Astrocyte (in vitro differentiated cells and primary cell): ENCODE results near the gene CLHC1. TPM values are rescaled to one million over a fixed set of nuclear protein-coding genes. Genes with fewer than 3 reads are reported as not detected.

ENCODE experiments used
- DNase-seq: peaks from one replicate; pipeline ENCODE4 v3.0.0-alpha.2; 2010; ENCODE audit warnings: low read depth
- FAIRE-seq: peaks from 2 replicates; lab custom pipeline; 2011; peaks lifted over from hg19 to GRCh38; lab: Jason Lieb, UNC
- H2AFZ ChIP-seq: 2 replicates; pipeline ENCODE4 v1.6.0; 2012; ENCODE audit warnings: low read depth, low read length, inconsistent platforms
- H3K27ac ChIP-seq: 2 replicates; pipeline ENCODE4 v1.5.1; 2011; ENCODE audit warnings: low read depth, low read length, inconsistent platforms
- H3K27me3 ChIP-seq: 2 replicates; pipeline ENCODE4 v1.6.0; 2011; ENCODE audit warnings: low read length, inconsistent platforms; ENCODE audit not compliant: insufficient read depth
- H3K36me3 ChIP-seq: 2 replicates; pipeline ENCODE4 v1.5.1; 2011; ENCODE audit warnings: low read length, inconsistent platforms; ENCODE audit not compliant: insufficient read depth
- H3K4me1 ChIP-seq: 2 replicates; pipeline ENCODE4 v1.5.1; 2011; ENCODE audit warnings: low read length, inconsistent platforms; ENCODE audit not compliant: insufficient read depth
- H3K4me2 ChIP-seq: 2 replicates; pipeline ENCODE4 v1.6.0; 2012; ENCODE audit warnings: low read length, inconsistent platforms
- H3K4me3 ChIP-seq: 2 replicates; pipeline ENCODE4 v1.5.1; 2011; ENCODE audit warnings: low read depth, mild to moderate bottlenecking, low read length, inconsistent platforms; ENCODE audit not compliant: insufficient read depth
- H3K79me2 ChIP-seq: 2 replicates; pipeline ENCODE4 v1.6.0; 2012; ENCODE audit warnings: mild to moderate bottlenecking, low read length, inconsistent platforms; ENCODE audit not compliant: insufficient read depth
- H3K9ac ChIP-seq: 2 replicates; pipeline ENCODE4 v1.6.0; 2012; ENCODE audit warnings: mild to moderate bottlenecking, low read length, inconsistent platforms
- H3K9me3 ChIP-seq: 2 replicates; pipeline ENCODE4 v1.5.1; 2012; ENCODE audit warnings: low read depth, mild to moderate bottlenecking, low read length, inconsistent platforms; ENCODE audit not compliant: insufficient read depth
- H4K20me1 ChIP-seq: 2 replicates; pipeline ENCODE4 v1.6.0; 2012; ENCODE audit warnings: low read length, inconsistent platforms; ENCODE audit not compliant: insufficient read depth
- H3K27ac Mint-ChIP-seq: one replicate; pipeline ENCODE4 v1.8.0; 2021; ENCODE audit warnings: mild to moderate bottlenecking, mixed read lengths; ENCODE audit not compliant: unreplicated experiment
- H3K27me3 Mint-ChIP-seq: one replicate; pipeline ENCODE4 v1.8.0; 2021; ENCODE audit warnings: low read depth, mixed read lengths; ENCODE audit not compliant: unreplicated experiment
- H3K36me3 Mint-ChIP-seq: one replicate; pipeline ENCODE4 v1.8.0; 2021; ENCODE audit warnings: low read depth, mixed read lengths; ENCODE audit not compliant: unreplicated experiment
- H3K4me1 Mint-ChIP-seq: one replicate; pipeline ENCODE4 v1.8.0; 2021; ENCODE audit warnings: low read depth, mixed read lengths; ENCODE audit not compliant: unreplicated experiment
- H3K4me3 Mint-ChIP-seq: one replicate; pipeline ENCODE4 v1.8.0; 2021; ENCODE audit warnings: mild to moderate bottlenecking, moderate library complexity, mixed read lengths; ENCODE audit not compliant: unreplicated experiment
- H3K9me3 Mint-ChIP-seq: one replicate; pipeline ENCODE4 v1.8.0; 2021; ENCODE audit warnings: mild to moderate bottlenecking, mixed read lengths; ENCODE audit not compliant: unreplicated experiment
- EZH2 ChIP-seq: IDR thresholded peaks from 2 replicates; pipeline ENCODE4 v1.6.1; 2012; ENCODE audit warnings: mild to moderate bottlenecking, low read length, inconsistent platforms; ENCODE audit not compliant: insufficient read depth
- total RNA-seq: library from RNA; stranded (reverse); gene quantifications from 2 replicates; pipeline ENCODE4 v1.2.1, GENCODE V29; 2021
- TF ChIP-seq, protein P1 (sequence below): IDR thresholded peaks from 2 replicates; pipeline ENCODE4 v1.5.1; 2011; ENCODE audit warnings: low read depth, mild to moderate bottlenecking, inconsistent platforms, low read length, moderate library complexity; ENCODE audit not compliant: insufficient read depth

The CLHC1 gene
- total RNA-seq, 1 donor from 2014 or later, result 17.5 TPM

DNA sequence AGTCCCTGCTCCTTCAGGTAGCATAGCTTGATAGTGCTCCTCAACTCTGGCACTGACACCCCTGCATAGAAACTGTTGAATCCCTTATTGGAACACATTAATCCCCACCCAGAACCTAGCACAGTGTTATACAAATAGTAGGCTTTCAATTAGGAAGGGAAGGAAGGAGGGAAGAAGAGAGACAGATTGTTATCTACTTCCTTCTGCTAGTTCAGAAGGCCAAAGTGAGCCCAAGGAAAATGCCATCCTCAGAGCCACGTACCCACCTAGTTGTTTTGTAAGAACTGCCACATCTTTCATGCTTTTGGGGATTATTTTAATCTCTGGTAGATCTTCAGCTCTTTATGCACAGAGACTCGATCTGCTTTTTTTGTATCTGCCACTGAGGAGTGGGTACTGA lies 75.1 kb downstream of the CLHC1 start:
- Histone ChIP-seq H3K9me3 (no peaks in the 10 kb centered on the region), H3K4me1 (peaks cover 47% of the 10 kb centered on the region), H3K36me3 (no peaks in the 10 kb centered on the region), H3K9ac (peak overlapping the region; percentile 41), H2AFZ (no peak overlapping the region), H3K27me3 (no peaks in the 10 kb centered on the region), H3K4me3 (peak overlapping the region; percentile 13), H3K4me2 (peak overlapping the region; percentile 74), H4K20me1 (no peaks in the 10 kb centered on the region), H3K27ac (peak overlapping the region; percentile 44), H3K79me2 (no peaks in the 10 kb centered on the region)
- Mint-ChIP-seq H3K36me3 (no peaks in the 10 kb centered on the region), H3K27ac (peak overlapping the region; percentile 16), H3K4me3 (peak overlapping the region; percentile 55), H3K27me3 (no peaks in the 10 kb centered on the region), H3K4me1 (peaks cover 41% of the 10 kb centered on the region), H3K9me3 (no peaks in the 10 kb centered on the region)
- TF ChIP-seq EZH2, result no peak
- TF ChIP-seq, protein P1, sequence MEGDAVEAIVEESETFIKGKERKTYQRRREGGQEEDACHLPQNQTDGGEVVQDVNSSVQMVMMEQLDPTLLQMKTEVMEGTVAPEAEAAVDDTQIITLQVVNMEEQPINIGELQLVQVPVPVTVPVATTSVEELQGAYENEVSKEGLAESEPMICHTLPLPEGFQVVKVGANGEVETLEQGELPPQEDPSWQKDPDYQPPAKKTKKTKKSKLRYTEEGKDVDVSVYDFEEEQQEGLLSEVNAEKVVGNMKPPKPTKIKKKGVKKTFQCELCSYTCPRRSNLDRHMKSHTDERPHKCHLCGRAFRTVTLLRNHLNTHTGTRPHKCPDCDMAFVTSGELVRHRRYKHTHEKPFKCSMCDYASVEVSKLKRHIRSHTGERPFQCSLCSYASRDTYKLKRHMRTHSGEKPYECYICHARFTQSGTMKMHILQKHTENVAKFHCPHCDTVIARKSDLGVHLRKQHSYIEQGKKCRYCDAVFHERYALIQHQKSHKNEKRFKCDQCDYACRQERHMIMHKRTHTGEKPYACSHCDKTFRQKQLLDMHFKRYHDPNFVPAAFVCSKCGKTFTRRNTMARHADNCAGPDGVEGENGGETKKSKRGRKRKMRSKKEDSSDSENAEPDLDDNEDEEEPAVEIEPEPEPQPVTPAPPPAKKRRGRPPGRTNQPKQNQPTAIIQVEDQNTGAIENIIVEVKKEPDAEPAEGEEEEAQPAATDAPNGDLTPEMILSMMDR, result no peak
- FAIRE-seq (no peak), DNase-seq (no peak)

DNA sequence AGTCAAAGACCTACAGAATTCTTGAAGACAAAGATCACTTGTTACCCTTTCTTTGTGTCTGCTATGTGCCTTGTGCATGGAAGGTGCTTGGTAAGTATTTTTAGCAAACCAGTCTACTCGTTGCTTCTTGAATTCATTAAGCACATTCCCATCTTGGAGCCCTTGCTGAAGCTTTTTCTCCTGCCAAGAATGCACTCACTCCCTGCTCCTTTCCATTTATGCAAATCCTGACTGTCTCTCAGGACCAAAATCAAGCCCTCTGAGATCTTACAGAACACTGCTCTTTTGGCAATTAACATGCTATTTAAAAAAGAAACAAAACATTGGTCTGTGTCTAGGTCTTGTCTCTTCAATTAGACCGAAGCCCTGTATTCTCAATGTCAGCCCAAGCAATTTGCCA lies 75.8 kb downstream of the CLHC1 start:
- H3K27me3 Mint-ChIP-seq, result no peaks in the 10 kb centered on the region
- Histone ChIP-seq H3K4me1 (peaks cover 40% of the 10 kb centered on the region), H3K9me3 (no peaks in the 10 kb centered on the region), H3K27ac (peak overlapping the region; percentile 44), H4K20me1 (no peaks in the 10 kb centered on the region), H3K9ac (peak overlapping the region; percentile 41), H3K27me3 (no peaks in the 10 kb centered on the region), H2AFZ (no peak overlapping the region), H3K4me2 (peak overlapping the region; percentile 74), H3K36me3 (no peaks in the 10 kb centered on the region), H3K4me3 (peak overlapping the region; percentile 17), H3K79me2 (no peaks in the 10 kb centered on the region)
- H3K9me3 Mint-ChIP-seq, result no peaks in the 10 kb centered on the region
- no peak for FAIRE-seq
- DNase-seq, result peak; percentile 75
- H3K27ac Mint-ChIP-seq, result peak overlapping the region; percentile 79
- peaks cover 34% of the 10 kb centered on the region for H3K4me1 Mint-ChIP-seq
- peak overlapping the region; percentile 55 for H3K4me3 Mint-ChIP-seq
- H3K36me3 Mint-ChIP-seq, result no peaks in the 10 kb centered on the region
- TF ChIP-seq EZH2, result no peak
- TF ChIP-seq, protein P1, result no peak

DNA sequence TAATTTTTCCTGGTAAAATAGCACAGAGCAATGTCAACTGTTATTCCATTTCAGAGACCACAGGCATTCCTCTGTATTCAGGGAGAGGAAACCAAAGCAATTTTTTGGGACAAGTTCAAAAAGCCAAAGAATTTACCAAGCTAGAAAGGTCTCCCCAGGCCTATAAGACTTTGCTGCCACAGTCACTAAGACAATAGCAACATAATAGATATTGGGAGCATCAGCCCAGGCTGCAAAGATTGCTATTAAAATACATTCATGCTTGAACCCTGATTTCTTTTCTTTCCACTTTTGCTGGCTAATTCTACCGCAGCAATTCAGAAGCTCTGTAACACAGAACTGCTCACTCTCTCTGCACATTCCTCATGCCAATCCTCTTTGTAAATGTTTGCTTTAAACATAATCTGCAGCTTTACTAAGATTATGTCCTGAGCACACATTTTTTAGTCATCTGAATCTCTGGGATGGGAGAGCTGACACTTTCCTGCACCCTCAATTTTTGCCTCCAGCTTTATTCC lies 76.3 kb downstream of the CLHC1 start:
- Mint-ChIP-seq H3K36me3 (no peaks in the 10 kb centered on the region), H3K27me3 (no peaks in the 10 kb centered on the region), H3K4me1 (peaks cover 34% of the 10 kb centered on the region), H3K9me3 (no peaks in the 10 kb centered on the region), H3K4me3 (peak overlapping the region; percentile 29), H3K27ac (peak overlapping the region; percentile 79)
- Histone ChIP-seq H3K27ac (peak overlapping the region; percentile 44), H3K4me3 (peak overlapping the region; percentile 17), H3K9ac (peak overlapping the region; percentile 41), H3K36me3 (no peaks in the 10 kb centered on the region), H3K4me1 (peaks cover 39% of the 10 kb centered on the region), H3K79me2 (no peaks in the 10 kb centered on the region), H3K27me3 (no peaks in the 10 kb centered on the region), H2AFZ (no peak overlapping the region), H3K4me2 (peak overlapping the region; percentile 74), H3K9me3 (no peaks in the 10 kb centered on the region), H4K20me1 (no peaks in the 10 kb centered on the region)
- DNase-seq (peak; percentile 81), FAIRE-seq (no peak)
- no peak for TF ChIP-seq EZH2
- TF ChIP-seq, protein P1, result no peak
